IMR-90 (cell line): ENCODE results near the gene FAM78A. TPM values are rescaled to one million over a fixed set of nuclear protein-coding genes. Genes with fewer than 3 reads are reported as not detected.

Experiments
- ATAC-seq: fragments of 200-7000 bp; cut with Tn5 transposase; 2 replicates; pipeline ENCODE4 v1.9.1; 2020; ENCODE audit warnings: low read depth, mild to moderate bottlenecking, moderate library complexity
- BruUV-seq: library from RNA; stranded (reverse); fragments of 400-500 nt; replicated peaks from 2 replicates; lab custom pipeline; 2021; lab: Mats Ljungman, UMichigan
- CTCF ChIA-PET: fragments of 300-600 bp; formaldehyde crosslinking; extraction: SDS; loops from one replicate; lab custom pipeline; 2021; ENCODE audit warnings: antibody characterized with exemption; lab: Yijun Ruan, JAX
- POLR2A ChIA-PET: fragments of 300-600 bp; sonication (Branson Sonifier 250); formaldehyde crosslinking; loops from one replicate; lab custom pipeline; 2022; ENCODE audit warnings: antibody characterized with exemption; ENCODE audit not compliant: unreplicated experiment; lab: Charles Lee
- DNase-seq: peaks from one replicate; pipeline ENCODE4 v3.0.0; 2013
- H2AFZ ChIP-seq: replicated peaks from 2 replicates; pipeline ENCODE3; 2013; ENCODE audit warnings: low read length, mild to moderate bottlenecking; ENCODE audit not compliant: poor library complexity
- H2AK5ac ChIP-seq: 2 replicates; pipeline ENCODE4 v1.6.1; 2013; ENCODE audit warnings: low read depth, low read length, inconsistent platforms
- H2AK9ac ChIP-seq: replicated peaks from 2 replicates; pipeline ENCODE3; 2013; ENCODE audit warnings: mild to moderate bottlenecking, low read depth, low read length, moderate library complexity; ENCODE audit not compliant: poor library complexity
- H2BK120ac ChIP-seq: 2 replicates; pipeline ENCODE4 v1.6.1; 2013; ENCODE audit warnings: low read depth, low read length, inconsistent platforms
- H2BK15ac ChIP-seq: 3 replicates; pipeline ENCODE4 v1.6.1; 2013; ENCODE audit warnings: low read depth, low read length, inconsistent platforms
- H2BK20ac ChIP-seq: 2 replicates; pipeline ENCODE4 v1.6.1; 2013; ENCODE audit warnings: low read depth, mild to moderate bottlenecking, inconsistent platforms, low read length, moderate library complexity
- H2BK5ac ChIP-seq: 2 replicates; pipeline ENCODE4 v1.6.1; 2013; ENCODE audit warnings: mild to moderate bottlenecking, low read depth, low read length, inconsistent platforms; ENCODE audit not compliant: poor library complexity, severe bottlenecking
- H3K14ac ChIP-seq: replicated peaks from 2 replicates; pipeline ENCODE4 v1.6.1; 2013; ENCODE audit warnings: low read depth, low read length, inconsistent platforms
- H3K18ac ChIP-seq: 2 replicates; pipeline ENCODE4 v1.6.1; 2013; ENCODE audit warnings: low read depth, low read length, control low read depth
- H3K23ac ChIP-seq: 2 replicates; pipeline ENCODE4 v1.6.1; 2013; ENCODE audit warnings: low read depth, low read length, inconsistent platforms
- H3K27ac ChIP-seq: 2 replicates; pipeline ENCODE4 v1.5.1; 2013; ENCODE audit warnings: mild to moderate bottlenecking, control low read depth, low read length; ENCODE audit not compliant: insufficient read depth
- H3K27me3 ChIP-seq: 2 replicates; pipeline ENCODE4 v1.6.1; 2013; ENCODE audit warnings: low read length; ENCODE audit not compliant: control insufficient read depth, insufficient read depth
- H3K36me3 ChIP-seq: 2 replicates; pipeline ENCODE4 v1.6.1; 2013; ENCODE audit warnings: low read length, mixed read lengths; ENCODE audit not compliant: control insufficient read depth, insufficient read depth
- H3K4ac ChIP-seq: 2 replicates; pipeline ENCODE4 v1.6.1; 2013; ENCODE audit warnings: low read depth, low read length, inconsistent platforms
- H3K4me1 ChIP-seq: 2 replicates; pipeline ENCODE4 v1.6.1; 2013; ENCODE audit warnings: low read length, mixed read lengths; ENCODE audit not compliant: control insufficient read depth, insufficient read depth
- H3K4me2 ChIP-seq: 2 replicates; pipeline ENCODE4 v1.6.1; 2013; ENCODE audit warnings: low read depth, mild to moderate bottlenecking, control low read depth, low read length, moderate library complexity
- H3K4me3 ChIP-seq: 2 replicates; pipeline ENCODE4 v1.5.1; 2013; ENCODE audit warnings: low read depth, mild to moderate bottlenecking, control low read depth, low read length, moderate library complexity; ENCODE audit not compliant: insufficient read depth
- H3K56ac ChIP-seq: 2 replicates; pipeline ENCODE4 v1.6.1; 2013; ENCODE audit warnings: low read length, inconsistent platforms; ENCODE audit not compliant: insufficient read depth; ENCODE audit errors: extremely low read depth
- H3K79me1 ChIP-seq, 2 experiments: 2 replicates each; pipeline ENCODE4 v1.6.1; 2013; ENCODE audit warnings: low read length in 2 of 2, inconsistent platforms in 1 of 2, low read depth in 1 of 2
- H3K9ac ChIP-seq: 2 replicates; pipeline ENCODE4 v1.6.1; 2013; ENCODE audit warnings: low read depth, low read length, control low read depth
- H3K9me1 ChIP-seq: 2 replicates; pipeline ENCODE4 v1.6.1; 2013; ENCODE audit warnings: low read length, inconsistent platforms; ENCODE audit not compliant: insufficient read depth
- H3K9me3 ChIP-seq: 2 replicates; pipeline ENCODE4 v1.6.1; 2013; ENCODE audit warnings: low read length; ENCODE audit not compliant: control insufficient read depth, insufficient read depth
- H4K20me1 ChIP-seq: 2 replicates; pipeline ENCODE4 v1.6.1; 2013; ENCODE audit warnings: low read length, inconsistent platforms; ENCODE audit not compliant: insufficient read depth
- H4K5ac ChIP-seq: 2 replicates; pipeline ENCODE4 v1.6.1; 2013; ENCODE audit warnings: mild to moderate bottlenecking, low read depth, low read length, control low read depth
- H4K8ac ChIP-seq, 2 experiments: 2 replicates each; pipeline ENCODE4 v1.6.1; 2013; ENCODE audit warnings: low read depth in 2 of 2, low read length in 2 of 2, control low read depth in 1 of 2, inconsistent platforms in 1 of 2
- H4K91ac ChIP-seq: 2 replicates; pipeline ENCODE4 v1.6.1; 2013; ENCODE audit warnings: low read depth, low read length, inconsistent platforms; ENCODE audit not compliant: insufficient read depth
- BHLHE40 ChIP-seq: fragments of 150-350 bp; IDR thresholded peaks from 2 replicates; pipeline ENCODE4 v1.6.1; 2016; ENCODE audit warnings: mild to moderate bottlenecking, low read depth, low read length
- CEBPB ChIP-seq: IDR thresholded peaks from 2 replicates; pipeline ENCODE4 v1.6.1; 2012; ENCODE audit warnings: low read depth, low read length, improper control_type of control experiment
- CHD1 ChIP-seq: IDR thresholded peaks from 2 replicates; pipeline ENCODE4 v1.6.1; 2012; ENCODE audit warnings: low read depth, low read length, improper control_type of control experiment
- FOS ChIP-seq: fragments of 150-350 bp; IDR thresholded peaks from 2 replicates; pipeline ENCODE4 v1.6.1; 2016; ENCODE audit warnings: low read depth, low read length
- MAFK ChIP-seq: IDR thresholded peaks from 2 replicates; pipeline ENCODE4 v1.6.1; 2012; ENCODE audit warnings: low read depth, low read length, improper control_type of control experiment
- MAZ ChIP-seq: IDR thresholded peaks from 2 replicates; pipeline ENCODE4 v1.6.1; 2012; ENCODE audit warnings: low read depth, mild to moderate bottlenecking, low read length, improper control_type of control experiment, moderate library complexity, borderline replicate concordance
- MXI1 ChIP-seq: IDR thresholded peaks from 2 replicates; pipeline ENCODE4 v1.6.1; 2012; ENCODE audit warnings: low read depth, mild to moderate bottlenecking, low read length, moderate library complexity, borderline replicate concordance
- NFE2L2 ChIP-seq: fragments of 150-350 bp; IDR thresholded peaks from 2 replicates; pipeline ENCODE4 v1.6.1; 2016; ENCODE audit warnings: low read depth, mild to moderate bottlenecking, low read length
- POLR2A ChIP-seq: IDR thresholded peaks from 2 replicates; pipeline ENCODE4 v1.6.1; 2012; ENCODE audit warnings: mild to moderate bottlenecking, low read depth, low read length
- RAD21 ChIP-seq: IDR thresholded peaks from 2 replicates; pipeline ENCODE4 v1.6.1; 2012; ENCODE audit warnings: low read length, improper control_type of control experiment
- RCOR1 ChIP-seq: IDR thresholded peaks from 2 replicates; pipeline ENCODE4 v1.6.1; 2012; ENCODE audit warnings: mild to moderate bottlenecking, low read length, improper control_type of control experiment; ENCODE audit not compliant: insufficient replicate concordance
- RFX5 ChIP-seq: IDR thresholded peaks from 2 replicates; pipeline ENCODE4 v1.8.0; 2012; ENCODE audit warnings: low read depth, mild to moderate bottlenecking, low read length, moderate library complexity
- SMC3 ChIP-seq: fragments of 150-350 bp; IDR thresholded peaks from 2 replicates; pipeline ENCODE4 v1.6.1; 2016; ENCODE audit warnings: low read depth, mild to moderate bottlenecking, antibody characterized with exemption, low read length, moderate library complexity
- USF2 ChIP-seq: fragments of 150-350 bp; IDR thresholded peaks from 2 replicates; pipeline ENCODE4 v1.6.1; 2017; ENCODE audit warnings: mild to moderate bottlenecking, antibody characterized with exemption, low read length, low read depth
- WGBS, 2 experiments: methylation state at CpG; one replicate each; pipeline versions ENCODE4 v1.1.5 to v1.1.7; 2013; ENCODE audit warnings: missing lambda C conversion rate in 2 of 2; ENCODE audit not compliant: insufficient read length in 1 of 2; ENCODE audit errors: extremely low coverage in 2 of 2; 5-methylcytosine and 5-hydroxymethylcytosine counted together
- dilution Hi-C: fragments of 300-500 bp; cut with HindIII; formaldehyde crosslinking; loops from one replicate; pipeline ENCODE4 v1.14.3; 2018; ENCODE audit warnings: low sequenced_read_pairs; ENCODE audit not compliant: unreplicated experiment
- in situ Hi-C: fragments of 300-500 bp; cut with MboI; formaldehyde crosslinking; loops from 3 replicates; pipeline ENCODE4 v1.14.3; 2019; ENCODE audit warnings: low sequenced_read_pairs, inconsistent platforms, mixed read lengths
- intact Hi-C: fragments of 100-400 bp; cut with micrococcal nuclease; formaldehyde crosslinking; loops from 2 replicates; pipeline ENCODE4 v1.10.0; 2022
- polyA plus RNA-seq, 3 experiments: library from polyadenylated mRNA; depleted of rRNA; stranded (reverse); fragments of >200 nt; gene quantifications; 2 replicates each; pipeline ENCODE4 v1.2.3, GENCODE V29; 2012; ENCODE audit warnings: low replicate concordance in 1 of 3
- total RNA-seq: library from RNA; depleted of rRNA; stranded (reverse); fragments of >200 nt; gene quantifications from 2 replicates; pipeline ENCODE4 v1.2.3, GENCODE V29; 2012
- TF ChIP-seq, protein P1 (sequence below): fragments of 150-350 bp; IDR thresholded peaks from 2 replicates; pipeline ENCODE4 v1.6.1; 2016; ENCODE audit warnings: low read depth, mild to moderate bottlenecking, low read length, moderate library complexity, borderline replicate concordance
- TF ChIP-seq, protein P2 (sequence below): conservative IDR thresholded peaks from 2 replicates; pipeline ENCODE4 v1.5.1; 2012; ENCODE audit warnings: mild to moderate bottlenecking, low read depth, low read length, improper control_type of control experiment

The FAM78A gene
- total and polyA plus RNA-seq, 2 of the 4 experiments (the other 2 are of a cell fraction), result 0.18 to 0.27 TPM

- Histone ChIP-seq H4K8ac (no peak overlapping the region), H3K27me3 (peaks cover 19% of the 10 kb centered on the region), H2AK5ac (no peak overlapping the region), H4K20me1 (no peaks in the 10 kb centered on the region), H3K23ac (no peak overlapping the region), H4K91ac (no peak overlapping the region), H2BK5ac (no peak overlapping the region), H3K9ac (no peak overlapping the region), H3K4me3 (no peak overlapping the region), H2AFZ (no peak overlapping the region), H3K56ac (no peak overlapping the region), H3K9me3 (no peaks in the 10 kb centered on the region; the same call in 1 of the 2 replicates), H3K9me1 (no peaks in the 10 kb centered on the region; the same call in 1 of the 2 replicates), H3K14ac (no peak overlapping the region), H3K4me1 (no peaks in the 10 kb centered on the region), H3K18ac (no peak overlapping the region), H3K79me1 (no peaks in the 10 kb centered on the region), H3K27ac (no peak overlapping the region), H3K4me2 (no peak overlapping the region), H3K4ac (no peak overlapping the region), H2AK9ac (no peak overlapping the region), H4K5ac (no peak overlapping the region), H2BK20ac (no peak overlapping the region), H3K36me3 (no peaks in the 10 kb centered on the region), H2BK120ac (no peak overlapping the region), H2BK15ac (no peak overlapping the region)
- no peak for DNase-seq
- no peak for ATAC-seq
- POLR2A ChIA-PET, result no interaction called here
- TF ChIP-seq MAFK, result no peak
- no peak for TF ChIP-seq RFX5
- TF ChIP-seq MAZ, result no peak
- TF ChIP-seq NFE2L2, result no peak
- TF ChIP-seq SMC3, result no peak
- TF ChIP-seq CHD1, result no peak
- no peak for TF ChIP-seq CEBPB
- TF ChIP-seq MXI1, result no peak
- TF ChIP-seq, protein P1, sequence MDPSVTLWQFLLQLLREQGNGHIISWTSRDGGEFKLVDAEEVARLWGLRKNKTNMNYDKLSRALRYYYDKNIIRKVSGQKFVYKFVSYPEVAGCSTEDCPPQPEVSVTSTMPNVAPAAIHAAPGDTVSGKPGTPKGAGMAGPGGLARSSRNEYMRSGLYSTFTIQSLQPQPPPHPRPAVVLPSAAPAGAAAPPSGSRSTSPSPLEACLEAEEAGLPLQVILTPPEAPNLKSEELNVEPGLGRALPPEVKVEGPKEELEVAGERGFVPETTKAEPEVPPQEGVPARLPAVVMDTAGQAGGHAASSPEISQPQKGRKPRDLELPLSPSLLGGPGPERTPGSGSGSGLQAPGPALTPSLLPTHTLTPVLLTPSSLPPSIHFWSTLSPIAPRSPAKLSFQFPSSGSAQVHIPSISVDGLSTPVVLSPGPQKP, result no peak
- no peak for TF ChIP-seq USF2
- TF ChIP-seq, protein P2, sequence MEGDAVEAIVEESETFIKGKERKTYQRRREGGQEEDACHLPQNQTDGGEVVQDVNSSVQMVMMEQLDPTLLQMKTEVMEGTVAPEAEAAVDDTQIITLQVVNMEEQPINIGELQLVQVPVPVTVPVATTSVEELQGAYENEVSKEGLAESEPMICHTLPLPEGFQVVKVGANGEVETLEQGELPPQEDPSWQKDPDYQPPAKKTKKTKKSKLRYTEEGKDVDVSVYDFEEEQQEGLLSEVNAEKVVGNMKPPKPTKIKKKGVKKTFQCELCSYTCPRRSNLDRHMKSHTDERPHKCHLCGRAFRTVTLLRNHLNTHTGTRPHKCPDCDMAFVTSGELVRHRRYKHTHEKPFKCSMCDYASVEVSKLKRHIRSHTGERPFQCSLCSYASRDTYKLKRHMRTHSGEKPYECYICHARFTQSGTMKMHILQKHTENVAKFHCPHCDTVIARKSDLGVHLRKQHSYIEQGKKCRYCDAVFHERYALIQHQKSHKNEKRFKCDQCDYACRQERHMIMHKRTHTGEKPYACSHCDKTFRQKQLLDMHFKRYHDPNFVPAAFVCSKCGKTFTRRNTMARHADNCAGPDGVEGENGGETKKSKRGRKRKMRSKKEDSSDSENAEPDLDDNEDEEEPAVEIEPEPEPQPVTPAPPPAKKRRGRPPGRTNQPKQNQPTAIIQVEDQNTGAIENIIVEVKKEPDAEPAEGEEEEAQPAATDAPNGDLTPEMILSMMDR, result no peak
- TF ChIP-seq POLR2A, result no peak
- no peak for TF ChIP-seq BHLHE40
- no peak for TF ChIP-seq RCOR1
- no peak for TF ChIP-seq FOS
- TF ChIP-seq RAD21, result no peak
- 86% methylated on average over 6 of the region's 9 CpGs; no CpG with 5 or more reads in 1 of the 2 experiments for WGBS, 2 experiments
- intact Hi-C loops (no loop called here), in situ Hi-C loops (no loop called here), dilution Hi-C loops (no loop called here)
- BruUV-seq, result no TSS peak
- CTCF ChIA-PET, result no interaction called here
These were observed 35.9 kb upstream of the FAM78A start for GRCh38 chr9:131312246-131312645.
